ENCODE data around the gene SYPL2.

Gene SYPL2

DNA sequence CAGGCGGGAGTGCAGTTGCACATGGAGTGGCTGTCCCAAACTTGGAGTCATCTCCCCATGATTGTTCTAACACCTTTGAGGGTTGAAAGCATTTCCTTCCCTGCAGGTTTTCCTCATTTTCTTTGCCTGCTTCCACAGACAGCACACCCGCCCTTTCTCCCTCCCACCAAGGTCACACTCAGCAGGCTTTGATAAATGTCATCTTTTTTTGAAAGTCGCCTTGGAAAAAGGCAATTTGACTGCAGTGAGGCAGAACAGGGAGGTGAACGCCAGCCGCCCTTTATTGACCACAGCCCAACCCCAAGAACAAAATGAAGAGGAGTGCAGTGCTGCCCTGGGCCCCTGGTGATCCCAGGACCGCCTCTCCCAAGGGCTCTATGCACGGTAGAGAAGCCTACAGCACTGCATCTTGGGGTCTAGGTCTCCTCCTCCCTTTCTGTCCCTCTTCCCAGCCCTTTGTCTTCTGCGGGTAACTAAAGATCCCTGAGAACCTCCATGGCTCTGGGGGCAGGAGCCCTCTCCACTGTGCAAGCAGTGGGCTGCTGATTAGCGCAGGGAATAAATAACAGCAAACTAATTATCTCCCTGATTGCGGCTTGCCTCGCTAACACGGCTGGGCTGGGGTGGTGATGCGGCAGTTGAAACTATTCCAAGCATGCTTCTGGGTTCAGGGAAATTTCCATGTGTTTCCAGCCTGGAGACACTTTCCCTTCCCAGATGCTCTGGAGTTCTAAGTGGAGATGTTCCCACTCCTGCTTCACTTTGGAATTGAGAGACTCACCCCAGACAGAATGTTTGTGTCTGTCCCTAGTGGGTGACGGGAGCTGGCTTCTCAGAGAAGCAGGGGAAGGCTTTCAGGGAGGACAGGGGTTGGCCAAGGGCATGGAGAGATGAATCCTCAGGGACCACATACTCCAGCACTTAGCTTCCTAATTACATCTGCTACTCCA, 54.9 kb downstream of the SYPL2 start:
- DNase-seq, result no peak

DNA sequence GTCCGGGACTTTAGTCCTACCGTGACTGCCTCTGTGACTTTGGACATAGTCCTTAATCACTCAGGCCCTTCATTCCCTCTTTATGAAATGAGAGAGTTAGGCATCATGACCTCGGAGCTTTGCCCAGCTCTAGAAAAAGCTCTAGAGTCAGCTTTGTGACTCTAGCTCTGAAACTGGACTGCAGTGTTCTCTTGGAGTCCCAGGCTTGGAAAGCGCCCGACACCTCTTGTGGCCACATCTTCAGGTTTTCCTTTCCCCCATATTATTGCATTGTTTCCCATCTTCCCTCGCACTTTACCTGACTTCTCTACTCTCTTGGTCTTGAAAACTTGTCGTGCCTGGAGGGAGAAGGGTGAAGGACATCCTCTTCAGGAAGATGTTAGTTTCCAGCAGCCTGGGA, 55.7 kb downstream of the SYPL2 start:
- no peak for DNase-seq

DNA sequence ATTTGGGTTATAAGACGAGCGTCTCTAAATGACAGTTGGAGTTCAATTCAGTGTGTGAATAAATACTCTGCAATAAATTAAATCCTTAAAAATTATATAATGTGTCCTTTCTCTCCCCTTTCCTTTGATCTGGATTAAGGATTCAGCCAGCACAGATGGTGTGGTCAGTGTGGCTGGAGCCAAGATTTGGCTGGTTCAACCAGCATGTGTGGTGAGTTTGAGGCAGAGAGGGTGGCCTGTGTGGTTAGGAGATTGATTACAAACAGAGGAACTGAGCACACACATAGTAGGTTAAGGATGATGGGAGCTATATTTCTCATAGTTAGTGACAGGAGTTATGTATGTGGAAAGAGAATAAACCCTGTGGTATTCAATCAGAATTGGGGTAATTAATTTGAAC, 57.4 kb downstream of the SYPL2 start:
- DNase-seq, result no peak

DNA sequence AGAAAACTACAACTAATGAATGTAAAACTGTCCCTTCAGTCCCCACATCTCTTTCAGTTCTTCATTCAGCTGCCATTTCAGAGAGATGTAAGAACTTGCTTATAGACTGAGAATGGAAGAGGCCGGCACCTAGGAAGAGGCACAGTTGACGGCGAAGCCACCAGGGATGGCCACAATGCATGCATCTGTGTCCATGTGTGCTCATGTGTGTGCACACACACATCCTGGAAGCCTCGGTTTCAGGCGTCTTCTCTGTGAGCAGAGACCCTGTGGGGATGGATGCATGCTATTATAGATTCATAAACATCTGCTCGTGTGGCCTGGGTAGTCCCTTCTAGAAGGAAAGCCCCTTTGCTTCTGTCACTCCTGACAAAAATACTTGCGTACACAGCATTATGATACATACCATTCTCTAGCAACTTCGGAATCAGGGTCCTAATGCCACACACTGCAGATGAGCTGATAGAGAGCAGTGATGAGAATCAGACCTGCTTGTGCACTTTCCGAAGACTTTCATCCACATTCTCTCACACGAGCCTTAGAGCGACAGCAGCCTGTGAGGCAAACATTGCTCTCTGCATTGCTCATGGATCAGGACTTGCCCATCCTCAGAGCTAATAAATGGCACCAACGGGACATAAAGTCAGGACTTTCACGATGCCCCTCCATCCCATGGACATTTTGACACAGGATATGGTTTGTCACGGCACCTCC, 60.9 kb downstream of the SYPL2 start:
- DNase-seq, result no peak

DNA sequence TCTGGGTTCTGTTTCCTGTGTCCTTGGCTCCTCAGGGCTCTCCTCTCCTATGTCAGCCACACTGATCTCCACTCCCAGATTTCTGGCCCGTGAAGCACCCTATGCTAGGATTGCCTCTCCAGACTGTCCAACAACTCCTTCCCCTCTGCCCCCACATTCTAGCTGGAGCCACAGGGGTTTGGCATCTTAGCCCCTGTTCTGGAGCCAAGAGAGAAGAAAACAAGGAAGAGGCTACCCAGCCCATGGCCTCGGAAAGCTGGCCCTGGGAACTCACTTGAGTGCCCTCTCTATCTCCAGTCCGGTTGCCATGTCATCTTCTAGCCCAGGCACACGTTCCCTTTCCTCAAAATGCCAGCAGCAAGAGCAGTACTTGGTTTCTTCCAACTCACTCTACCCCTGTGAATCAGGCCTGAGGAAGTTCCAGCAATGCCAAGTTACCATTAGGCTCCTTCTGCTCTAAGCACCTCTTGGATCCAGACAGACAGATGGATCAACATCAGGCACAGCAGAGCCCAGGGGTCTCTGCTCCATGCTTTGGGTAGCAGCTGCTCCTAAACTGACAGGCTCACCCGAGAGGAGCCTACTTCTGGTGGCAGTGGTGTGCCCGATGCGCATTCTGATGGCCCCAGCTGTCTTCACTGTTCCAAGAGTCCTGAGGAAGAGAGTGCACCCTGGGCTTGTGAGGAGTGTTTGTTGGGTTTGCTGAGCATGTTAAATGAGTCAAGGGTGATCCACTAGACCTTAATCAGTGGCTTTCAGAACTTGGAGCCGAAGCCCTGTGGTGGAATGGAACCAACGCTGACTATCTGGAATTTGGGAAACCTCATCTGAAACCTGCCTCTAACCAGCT, 61.7 kb downstream of the SYPL2 start:
- no peak for DNase-seq

DNA sequence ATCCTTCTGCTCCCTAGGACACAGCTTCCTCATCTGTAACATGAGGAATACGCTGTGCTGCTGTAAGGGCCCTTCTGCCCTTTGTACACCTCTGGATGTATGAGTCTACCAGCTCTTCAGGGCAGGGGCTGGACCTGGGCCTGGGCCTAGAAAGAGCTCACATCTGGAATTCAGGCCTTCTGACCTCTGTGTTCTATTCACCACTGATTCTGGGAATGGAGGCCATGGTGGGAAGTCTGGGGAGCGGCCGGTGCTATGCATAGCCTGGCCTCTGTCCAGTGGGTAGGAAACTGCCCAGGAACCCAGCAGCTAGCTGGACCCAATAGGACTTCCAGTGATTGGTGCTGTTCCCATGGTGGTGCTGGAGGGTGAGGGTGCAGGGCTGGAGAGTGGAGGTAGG, 62.4 kb downstream of the SYPL2 start:
- no peak for DNase-seq

DNA sequence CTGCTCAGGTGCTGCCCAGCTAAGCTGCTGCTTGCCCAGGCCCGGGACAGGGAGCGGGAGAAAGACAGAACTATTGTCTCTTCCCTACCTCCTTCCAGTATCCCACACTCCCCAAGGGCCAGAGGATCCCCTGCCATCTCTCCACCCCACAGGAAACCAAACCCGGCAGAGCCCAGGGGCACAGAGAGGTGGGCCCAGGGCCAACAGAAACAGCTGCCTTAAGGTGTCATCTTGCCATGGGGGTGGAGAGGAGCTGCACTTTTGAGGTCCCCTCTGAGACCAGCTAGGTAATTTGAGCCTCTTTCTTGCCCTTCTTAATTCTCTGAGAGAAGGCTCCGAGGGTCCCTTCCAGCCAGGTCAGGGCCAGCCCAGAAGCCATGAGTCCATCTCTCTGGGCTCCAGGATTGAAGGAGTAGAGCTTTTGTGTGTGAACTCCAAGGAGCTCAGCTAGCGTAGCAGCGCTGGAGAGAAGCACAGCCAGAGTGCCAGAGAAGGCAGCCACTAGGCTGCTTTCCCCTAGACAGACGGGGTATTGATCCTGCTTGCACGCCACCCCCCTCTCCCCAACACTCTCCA, 63.6 kb downstream of the SYPL2 start:
- no peak for DNase-seq

DNA sequence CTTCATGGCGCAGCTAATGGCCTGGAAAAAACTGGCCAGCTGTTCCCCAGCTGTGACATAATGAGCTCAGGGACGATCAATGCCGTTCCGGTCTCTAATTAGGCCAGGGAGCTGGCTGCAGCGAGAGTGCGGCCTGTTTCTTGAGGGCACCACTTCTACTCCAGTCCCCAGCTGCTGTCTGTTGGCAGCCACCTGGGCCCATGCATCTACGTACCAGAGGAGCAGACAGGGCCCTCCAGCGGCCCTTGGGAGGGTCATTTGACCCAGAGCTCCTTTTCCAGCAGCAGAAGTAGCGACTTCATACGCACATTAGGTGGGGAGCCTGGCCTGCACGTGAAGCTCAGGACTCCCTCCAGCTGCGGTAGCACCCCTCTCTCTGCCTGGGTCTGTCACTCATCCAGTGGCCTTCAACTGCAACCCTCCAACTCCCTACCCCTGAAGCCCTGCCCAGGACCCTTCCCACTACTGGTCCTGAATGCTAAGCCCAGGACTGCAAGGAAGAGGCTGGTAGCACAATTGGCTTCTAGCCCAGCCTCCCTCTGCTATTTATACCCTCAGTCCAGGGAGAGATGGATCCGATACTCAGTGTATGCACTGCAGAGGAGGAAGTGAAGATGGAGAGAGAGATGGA, 64.2 kb downstream of the SYPL2 start:
- DNase-seq, result no peak

DNA sequence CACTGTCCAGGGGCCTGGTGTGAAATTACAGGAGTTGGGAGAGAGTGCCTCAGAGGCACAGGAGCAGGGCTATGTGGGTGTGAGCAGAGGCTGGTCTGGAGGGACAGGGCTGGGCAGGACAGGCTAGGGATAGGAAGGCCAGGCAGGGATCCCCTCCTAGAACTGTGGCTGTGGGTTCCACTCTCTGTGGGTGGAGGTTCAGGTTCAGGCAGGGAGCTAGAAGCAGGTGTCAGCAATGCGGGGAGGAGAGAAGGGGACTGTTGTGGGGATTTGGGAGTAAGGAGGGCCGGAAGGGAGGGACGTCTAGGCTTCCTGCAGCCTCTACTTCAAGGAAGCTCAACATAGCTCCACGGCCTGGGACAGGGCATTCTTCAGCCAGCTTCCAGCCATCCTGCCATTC, 65.0 kb downstream of the SYPL2 start:
- DNase-seq, result no peak
